Measurements from ENCODE around the gene TNC. TPM values are rescaled to one million over a fixed set of nuclear protein-coding genes. Genes with fewer than 3 reads are reported as not detected.

TNC gene
- total and polyA plus RNA-seq, 8 donors = 3.5 to 265 (median 80.1) TPM

GRCh38 chr9:115084157-115084556, 33.8 kb downstream of the TNC start:
- 88 to 93% (median 88%) methylated on average over 12 of the region's 12 CpGs for WGBS, 5 donors
- Histone ChIP-seq H3K9me3 (no peaks in the 10 kb centered on the region), H3K36me3 (peaks cover 0 to 59% (median 28%) of the 10 kb centered on the region in 4 donors), H3K4me3 (no peak overlapping the region), H3K27ac (no peak overlapping the region), H3K4me1 (peaks cover 0 to 7% (median 0%) of the 10 kb centered on the region in 4 donors), H3K27me3 (no peaks in the 10 kb centered on the region)
- TF ChIP-seq POLR2A (IDR thresholded peaks at IDR 0.05) (no peak), POLR2AphosphoS5 (IDR thresholded peaks at IDR 0.05) (no peak), CTCF (IDR thresholded peaks at IDR 0.05) (no peak)
- DNase-seq = no peak
- intact Hi-C loops (cut with DNase I; ENCODE audit: low total_unique reads) = no loop called here

DNA sequence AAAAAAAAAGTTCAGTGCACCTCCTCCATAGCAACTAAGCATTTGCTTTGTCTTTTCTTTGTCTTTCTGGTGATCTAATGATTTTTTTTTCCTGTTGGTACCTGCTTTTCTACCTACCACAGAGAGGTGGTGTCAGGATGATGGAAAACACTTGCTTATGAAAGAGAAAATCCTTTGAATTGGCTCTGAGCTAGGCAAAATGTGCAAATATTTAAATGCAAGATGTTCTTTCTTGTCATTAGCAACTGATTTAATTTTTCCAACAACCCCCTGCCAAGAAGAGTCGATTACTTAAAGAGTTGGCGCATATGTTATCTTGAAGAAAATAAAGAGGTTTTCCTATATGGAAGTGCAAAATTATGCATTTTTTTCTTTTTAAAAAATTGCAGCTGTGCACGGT, 37.7 kb downstream of the TNC start:
- TF ChIP-seq POLR2AphosphoS5 (IDR thresholded peaks at IDR 0.05) (no peak), EP300 (IDR thresholded peaks at IDR 0.05) (no peak), CTCF (IDR thresholded peaks at IDR 0.05) (no peak), POLR2A (IDR thresholded peaks at IDR 0.05) (no peak)

GRCh38 chr9:115079156-115079555, 38.8 kb downstream of the TNC start:
- TF ChIP-seq CTCF (IDR thresholded peaks at IDR 0.05) (no peak), EP300 (IDR thresholded peaks at IDR 0.05) (no peak), POLR2AphosphoS5 (IDR thresholded peaks at IDR 0.05) (no peak), POLR2A (IDR thresholded peaks at IDR 0.05) (no peak)
- no peaks in the 10 kb centered on the region for H3K9me3 ChIP-seq
- DNase-seq = no peak
- peaks cover 0 to 7% (median 0%) of the 10 kb centered on the region in 4 donors for H3K4me1 ChIP-seq
- H3K4me3 ChIP-seq = no peak overlapping the region
- peaks cover 0 to 72% (median 36%) of the 10 kb centered on the region in 4 donors for H3K36me3 ChIP-seq
- no peak overlapping the region for H3K27ac ChIP-seq
- H3K27me3 ChIP-seq = no peaks in the 10 kb centered on the region
- 81 to 89% (median 86%) methylated on average over 3 of the region's 3 CpGs for WGBS, 5 donors
- intact Hi-C loops (cut with DNase I; ENCODE audit: low total_unique reads) = no loop called here

More for the DNA sequence above, 37.7 kb downstream of the TNC start:
- peak in 1 of 2 donors; percentile 36 for DNase-seq
- H3K27me3 ChIP-seq = no peaks in the 10 kb centered on the region
- H3K27ac ChIP-seq = no peak overlapping the region
- WGBS, 5 donors = 68 to 87% (median 78%) methylated on average over 3 of the region's 3 CpGs
- H3K4me3 ChIP-seq = no peak overlapping the region
- H3K4me1 ChIP-seq = peaks cover 0 to 7% (median 0%) of the 10 kb centered on the region in 4 donors
- intact Hi-C loops (cut with DNase I; ENCODE audit: low total_unique reads) = no loop called here
- no peaks in the 10 kb centered on the region for H3K9me3 ChIP-seq
- peaks cover 0 to 67% (median 35%) of the 10 kb centered on the region in 4 donors for H3K36me3 ChIP-seq

GRCh38 chr9:115073456-115073855, 44.5 kb downstream of the TNC start:
- TF ChIP-seq EP300 (IDR thresholded peaks at IDR 0.05) = no peak
- TF ChIP-seq CTCF (IDR thresholded peaks at IDR 0.05) = no peak
- no peak for TF ChIP-seq POLR2AphosphoS5 (IDR thresholded peaks at IDR 0.05)
- no peak for TF ChIP-seq POLR2A (IDR thresholded peaks at IDR 0.05)
- H3K27ac ChIP-seq = no peak overlapping the region
- H3K36me3 ChIP-seq = peaks cover 0 to 77% (median 36%) of the 10 kb centered on the region in 4 donors
- no peaks in the 10 kb centered on the region for H3K27me3 ChIP-seq
- intact Hi-C loops (cut with DNase I; ENCODE audit: low total_unique reads) = no loop called here
- H3K4me1 ChIP-seq = peaks cover 0 to 17% (median 5%) of the 10 kb centered on the region in 4 donors
- no peak overlapping the region for H3K4me3 ChIP-seq
- DNase-seq = no peak
- 87 to 97% (median 95%) methylated on average over 6 of the region's 6 CpGs for WGBS, 5 donors
- H3K9me3 ChIP-seq = no peaks in the 10 kb centered on the region

Data from stomach (tissue), 9 donors.